ENCODE data around the gene OR2L5. TPM values are rescaled to one million over a fixed set of nuclear protein-coding genes. Genes with fewer than 3 reads are reported as not detected.

OR2L5 gene, protein sequence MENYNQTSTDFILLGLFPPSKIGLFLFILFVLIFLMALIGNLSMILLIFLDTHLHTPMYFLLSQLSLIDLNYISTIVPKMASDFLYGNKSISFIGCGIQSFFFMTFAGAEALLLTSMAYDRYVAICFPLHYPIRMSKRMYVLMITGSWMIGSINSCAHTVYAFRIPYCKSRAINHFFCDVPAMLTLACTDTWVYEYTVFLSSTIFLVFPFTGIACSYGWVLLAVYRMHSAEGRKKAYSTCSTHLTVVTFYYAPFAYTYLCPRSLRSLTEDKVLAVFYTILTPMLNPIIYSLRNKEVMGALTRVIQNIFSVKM
- total RNA-seq = not detected in 2 replicates

DNA sequence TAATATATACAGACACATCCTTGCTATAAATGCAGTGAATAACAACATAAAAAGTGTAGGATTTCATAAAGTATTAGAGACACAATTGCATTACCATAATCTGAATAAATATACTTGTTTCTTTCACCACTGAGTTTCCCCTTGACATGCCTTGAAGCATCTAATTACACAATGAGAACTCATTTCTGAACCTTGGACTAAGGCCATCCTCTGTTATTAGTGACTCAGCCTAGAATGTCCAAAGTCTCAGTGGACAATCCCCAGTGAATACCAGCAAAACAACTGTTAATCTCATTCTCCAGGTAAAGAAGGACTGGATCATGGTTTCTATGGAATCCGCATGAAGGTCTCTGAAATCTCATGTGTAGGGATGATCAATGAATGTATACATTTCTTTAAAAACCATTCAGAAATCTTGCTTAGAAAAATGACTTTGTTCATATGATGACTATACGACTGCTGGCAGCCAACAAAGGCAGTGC, at the start of gene OR2L5:
Gene OR2L5 (plus strand): TSS at position 432 of the 482 bp plus-strand sequence. CDS start 8,288 bp downstream, outside the sequence.

DNA sequence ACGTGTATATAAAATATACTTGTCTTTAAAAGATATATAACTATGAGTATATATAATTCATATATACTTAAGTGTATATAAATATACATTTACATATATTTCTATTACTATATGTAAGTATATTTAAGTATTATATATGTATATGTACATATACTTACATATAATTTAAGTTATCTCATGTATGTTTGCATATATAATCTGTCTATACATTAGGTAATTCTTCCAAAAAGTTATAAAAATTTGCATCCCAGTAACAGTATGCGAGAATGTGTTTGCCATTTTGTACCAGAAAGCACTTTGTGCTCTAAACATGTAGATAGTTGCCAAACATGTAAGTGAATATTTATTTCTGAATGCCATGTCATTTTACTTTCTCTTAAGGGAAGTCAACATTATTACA, 48.5 kb upstream of the OR2L5 start, which contains the start of gene OR2AK2:
Gene OR2AK2 (plus strand): TSS at position 301 of the 400 bp plus-strand sequence. CDS start 144 bp downstream, outside the sequence.

DNA sequence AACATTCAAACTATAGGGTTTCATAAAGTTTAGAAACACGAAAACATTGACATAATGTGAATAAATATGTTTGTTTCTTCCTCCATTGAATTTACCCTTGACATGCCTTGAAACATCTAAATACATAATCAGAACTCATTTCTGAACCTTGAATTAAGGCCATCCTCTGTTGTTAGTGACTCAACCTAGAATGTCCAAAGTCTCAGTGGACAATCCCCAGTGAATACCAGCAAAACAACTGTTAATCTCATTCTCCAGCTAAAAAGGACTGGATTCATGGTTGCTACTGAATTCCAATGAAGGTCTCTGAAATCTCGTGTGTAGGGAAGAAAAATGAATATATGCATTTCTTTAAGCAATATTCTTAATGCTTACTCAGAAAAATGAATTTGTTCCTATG, 16.3 kb downstream of the OR2L5 start, which contains the start of gene OR2L2:
Gene OR2L2 (plus strand): TSS at position 301 of the 400 bp plus-strand sequence. CDS start 8,198 bp downstream, outside the sequence.

GRCh38 chr1:248046536-248046935, 33.1 kb downstream of the OR2L5 start, which contains the start of gene OR2L3:
OR2L3 (plus strand) TSS chr1:248046836; CDS start chr1:248060682, 13,846 bp downstream.

Other genes starting within 250 kb of the OR2L5 start
- not detected in 2 replicates for gene OR14A16, start 189.5 kb upstream of the OR2L5 start, total RNA-seq
- gene OR11L1, start 171.8 kb upstream of the OR2L5 start, total RNA-seq = not detected in 2 replicates
- 0.32 and 0.91 TPM in 2 replicates for gene TRIM58, start 156.5 kb upstream of the OR2L5 start, total RNA-seq
- gene OR2W3, start 118.1 kb upstream of the OR2L5 start, total RNA-seq = not detected in 2 replicates
- not detected in 2 replicates for gene OR2T8, start 93.4 kb upstream of the OR2L5 start, total RNA-seq
- not detected in 2 replicates for gene OR2AJ1, start 88.8 kb upstream of the OR2L5 start, total RNA-seq
- under 0.01 and 0.30 TPM in 2 replicates for gene OR2L8, start 64.8 kb upstream of the OR2L5 start, total RNA-seq
- not detected in 2 replicates for gene OR2AK2, start 48.4 kb upstream of the OR2L5 start, total RNA-seq
- gene OR2L2, start 16.4 kb downstream of the OR2L5 start, total RNA-seq = not detected in 2 replicates
- under 0.01 TPM in 1 of 2 replicates, not detected in the other for gene OR2L3, start 33.2 kb downstream of the OR2L5 start, total RNA-seq
- not detected in 2 replicates for gene OR2L13, start 81.5 kb downstream of the OR2L5 start, total RNA-seq
- gene OR2M5, start 131.5 kb downstream of the OR2L5 start, total RNA-seq = not detected in 2 replicates
- not detected in 2 replicates for gene OR2M2, start 161.2 kb downstream of the OR2L5 start, total RNA-seq
- not detected in 2 replicates for gene OR2M3, start 183.6 kb downstream of the OR2L5 start, total RNA-seq
- not detected in 2 replicates for gene OR2M4, start 217.8 kb downstream of the OR2L5 start, total RNA-seq

Data from epithelial cell of umbilical artery (primary cell).